CD4-positive, alpha-beta T cell treated with Interferon alpha-2 for 1 hour (primary cell): ENCODE data around the gene CHST11.

Experiments used
- DNase-seq, 2 donors: peaks; one replicate each; pipeline ENCODE4 v3.0.0-alpha.2; 2020 to 2022

Gene CHST11

DNA sequence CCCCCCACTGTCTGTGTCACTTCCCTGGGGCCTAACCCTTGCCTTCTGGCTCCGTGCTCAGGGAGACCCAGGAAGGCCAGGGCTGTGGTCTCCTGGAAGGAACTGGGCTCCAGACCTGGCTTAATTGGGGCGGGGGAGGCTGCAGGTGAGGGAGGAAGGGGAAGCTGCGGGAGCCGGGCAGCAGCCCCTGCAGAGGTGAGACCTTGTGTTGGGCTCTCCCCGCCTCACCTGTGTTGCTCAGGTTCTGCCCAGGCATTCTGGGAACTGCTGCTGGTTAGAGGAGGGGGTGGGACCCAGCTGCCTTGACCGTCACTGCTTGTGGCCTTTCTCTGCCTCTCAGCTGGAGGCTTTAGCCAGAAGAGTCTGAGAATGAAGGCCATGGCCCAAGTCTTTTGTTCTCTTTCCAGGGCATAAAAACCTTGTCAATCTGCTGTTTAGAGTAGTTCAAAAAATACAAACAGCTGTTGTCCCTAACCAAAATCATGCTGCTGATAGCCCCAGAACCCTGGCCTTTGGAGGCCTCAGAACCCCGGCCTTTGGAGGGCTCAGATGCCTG, 247.6 kb downstream of the CHST11 start:
- no peak for DNase-seq

DNA sequence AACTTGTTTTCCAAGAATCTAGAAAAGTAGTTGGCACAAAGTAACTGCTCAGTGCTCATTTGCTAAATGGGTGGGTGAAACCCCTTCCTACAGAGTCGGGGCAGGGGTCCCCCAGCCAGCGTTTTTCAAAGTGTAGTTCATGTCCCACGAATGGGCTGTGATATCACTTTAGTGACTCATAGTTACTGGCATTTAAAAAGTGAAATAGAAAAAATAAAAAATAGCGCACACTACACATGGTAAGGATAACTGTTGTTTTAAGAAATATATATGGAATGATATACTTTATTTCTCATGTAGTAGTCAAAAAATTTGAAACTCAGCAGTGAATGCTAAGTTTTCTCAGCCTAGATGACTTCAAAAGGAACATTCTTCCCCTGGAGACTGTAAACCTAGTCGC, 250.4 kb downstream of the CHST11 start:
- DNase-seq: no peak

DNA sequence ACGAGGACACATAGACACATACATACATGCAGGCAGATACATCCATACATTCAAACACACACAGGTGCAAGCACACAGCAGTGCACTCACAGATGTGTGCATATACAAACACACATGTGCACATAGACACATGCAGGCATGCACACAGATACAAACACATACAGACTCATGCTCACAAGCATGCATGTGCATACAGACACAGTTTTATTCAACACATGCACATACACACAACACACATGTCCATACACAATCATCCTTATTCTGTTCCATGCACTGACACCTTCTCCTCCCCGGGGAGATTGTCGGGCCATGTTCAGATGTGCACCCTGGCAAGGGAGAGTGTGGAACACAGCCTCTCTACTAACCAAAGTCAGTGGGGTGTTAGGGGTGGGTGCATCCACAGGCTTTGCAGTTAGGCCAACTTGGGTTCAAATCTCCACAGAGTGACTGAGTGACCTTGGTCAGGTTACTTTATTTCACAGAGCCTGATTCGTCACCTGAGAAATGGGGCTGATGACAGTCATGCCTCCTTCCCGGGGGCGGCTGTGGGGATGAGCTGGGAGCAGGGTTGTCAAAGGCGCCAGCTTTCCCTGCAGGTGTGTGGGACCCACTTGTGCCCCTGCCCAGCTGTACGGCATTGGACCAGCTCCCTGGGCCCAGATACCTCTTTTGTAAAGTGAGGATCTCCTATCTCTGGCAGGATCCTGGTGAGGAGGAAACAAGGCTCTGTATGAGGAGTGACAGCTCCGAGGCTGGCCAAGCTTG, 251.2 kb downstream of the CHST11 start:
- no peak for DNase-seq

DNA sequence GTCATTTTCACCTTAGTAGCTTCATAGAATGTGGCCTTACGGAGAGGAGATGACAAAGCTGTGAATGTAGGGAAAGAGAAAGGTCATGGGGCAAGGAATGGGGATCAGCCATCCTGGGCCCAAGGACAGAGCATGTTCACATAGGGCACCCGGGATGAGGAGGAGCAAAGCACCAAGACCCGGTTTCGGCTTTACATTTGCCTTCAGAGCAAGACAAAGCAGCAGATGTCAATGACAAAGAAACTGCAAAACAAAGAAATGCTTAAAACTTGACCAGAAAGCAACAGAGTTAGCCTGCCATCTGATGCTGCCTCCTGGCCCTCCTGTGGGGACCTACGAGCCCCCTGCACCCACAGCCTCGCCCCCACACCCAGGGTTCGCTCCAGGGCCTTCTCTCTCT, 252.1 kb downstream of the CHST11 start:
- no peak for DNase-seq

DNA sequence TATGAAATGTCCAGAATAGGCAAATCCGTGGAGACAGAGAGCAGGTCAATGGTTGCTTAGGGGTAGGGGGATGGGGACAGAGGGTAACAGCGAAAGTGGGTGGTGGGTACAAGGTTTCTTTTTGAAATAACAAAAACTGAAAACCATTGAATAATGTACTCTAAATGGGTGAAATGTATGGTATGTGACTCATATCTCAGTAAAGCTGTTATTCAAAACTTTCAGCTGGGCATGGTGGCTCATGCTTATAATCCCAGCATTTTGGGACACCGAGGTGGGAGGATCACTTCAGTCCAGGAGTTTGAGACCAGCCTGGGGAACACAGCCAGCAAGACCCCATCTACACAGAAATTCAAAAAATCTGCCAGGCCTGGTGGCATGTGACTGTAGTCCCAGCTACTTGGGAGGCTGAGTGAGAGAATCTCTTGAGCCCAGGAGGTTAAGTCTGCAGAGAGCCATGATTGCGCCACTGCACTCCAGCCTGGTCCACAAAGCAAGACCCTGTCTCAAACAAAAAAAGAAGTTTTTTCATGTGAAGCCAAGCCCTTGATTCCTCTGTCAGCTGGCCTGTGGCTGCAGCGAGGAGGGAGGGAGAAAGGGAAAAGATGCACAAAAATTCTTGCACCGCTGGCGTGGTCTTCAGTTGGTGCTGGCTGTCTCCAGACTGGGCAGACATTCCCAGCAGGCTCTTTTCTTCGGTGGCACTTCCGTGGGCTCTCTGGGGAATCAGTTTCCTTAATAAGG, 253.1 kb downstream of the CHST11 start:
- no peak for DNase-seq

DNA sequence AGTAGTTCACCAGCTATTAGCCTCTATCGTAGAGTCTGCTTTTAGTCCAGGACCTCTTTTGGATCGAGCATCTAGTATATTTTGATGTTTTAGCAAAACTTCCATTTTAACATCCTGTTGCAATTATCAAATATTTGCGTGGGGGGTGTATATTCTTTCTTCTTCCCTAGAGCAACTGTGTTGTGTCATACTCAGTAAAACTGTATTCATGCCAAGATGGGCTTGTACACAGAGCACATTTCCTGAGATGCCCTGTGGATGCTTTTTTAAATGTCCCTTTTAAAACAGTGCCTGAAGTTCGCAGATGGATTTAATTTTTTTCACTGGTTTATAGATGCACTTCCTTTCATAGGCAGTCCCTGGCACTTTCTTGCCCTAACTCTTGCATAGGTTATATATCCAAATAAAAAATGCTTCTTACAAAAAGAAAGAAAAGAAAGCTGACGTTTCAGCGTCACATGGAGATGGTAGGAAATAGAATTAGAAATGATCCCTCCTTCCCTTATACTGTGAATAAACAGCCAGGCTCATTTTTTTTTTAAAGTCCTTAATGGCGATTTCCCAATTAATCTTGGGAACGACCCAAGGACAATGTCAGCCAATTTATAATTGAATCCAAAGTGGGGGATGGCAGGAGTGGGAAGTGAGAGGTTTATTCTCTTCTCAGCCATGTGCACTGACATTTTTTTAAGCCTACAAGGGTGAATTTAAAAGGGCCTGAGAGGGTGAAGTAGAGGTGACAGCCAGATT, 254.4 kb downstream of the CHST11 start:
- no peak for DNase-seq

DNA sequence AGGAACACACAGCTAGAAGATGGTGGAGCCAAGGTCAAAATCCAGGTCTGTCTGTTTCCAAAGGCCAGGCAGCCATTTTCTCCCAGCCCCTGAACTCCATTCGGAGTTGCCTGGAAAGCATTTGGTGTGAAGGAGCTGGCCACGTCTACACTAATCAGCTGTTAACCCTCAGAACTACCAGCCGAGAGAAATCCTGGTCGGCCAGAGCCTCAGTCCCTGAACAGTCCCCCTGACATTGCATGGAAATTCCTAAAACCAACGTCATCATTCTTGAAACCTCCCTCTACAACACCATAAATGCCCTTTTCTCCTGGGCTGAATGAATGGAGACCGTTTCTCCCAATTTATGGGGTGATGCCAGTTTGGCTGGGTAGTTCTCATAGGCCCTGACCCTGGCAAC, 255.7 kb downstream of the CHST11 start:
- DNase-seq: no peak

DNA sequence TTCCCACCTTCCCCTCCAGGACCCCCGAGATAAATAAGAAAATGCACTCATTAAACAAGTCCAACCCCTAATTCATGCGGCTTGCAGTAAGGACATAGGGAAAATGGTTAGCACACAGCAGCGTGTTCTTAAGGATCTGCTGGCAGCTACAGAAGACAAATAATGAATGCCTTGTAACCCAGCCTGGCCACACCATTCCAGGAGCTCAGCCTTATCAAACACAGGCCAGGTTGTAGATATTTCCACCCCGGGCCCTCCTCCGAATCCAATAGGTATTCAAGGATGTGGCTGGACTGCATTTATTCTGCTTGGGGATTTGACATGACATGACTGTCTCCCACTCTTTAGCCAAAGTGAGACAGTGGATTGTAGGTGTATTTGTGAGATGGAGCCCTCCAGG, 256.2 kb downstream of the CHST11 start:
- DNase-seq: no peak

DNA sequence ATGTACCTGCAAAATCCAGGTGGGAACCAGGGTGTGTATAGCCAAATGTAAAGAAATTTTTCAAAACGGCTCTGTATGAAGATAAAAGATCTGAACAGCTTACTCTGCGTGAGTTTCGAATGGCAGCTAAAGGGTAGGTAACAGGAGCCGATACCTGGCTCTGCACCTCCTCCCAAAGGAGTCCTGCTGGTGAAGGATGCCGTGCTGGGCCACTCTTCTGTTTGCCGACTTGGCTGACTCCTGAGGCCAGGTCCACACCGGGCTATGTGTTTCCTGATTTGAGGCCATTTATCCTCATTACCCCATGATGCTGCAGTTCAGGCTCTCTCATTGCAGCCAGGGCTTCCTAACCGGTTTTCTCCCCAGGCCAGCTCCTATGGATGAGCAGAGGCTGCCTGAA, 256.7 kb downstream of the CHST11 start:
- DNase-seq: no peak

DNA sequence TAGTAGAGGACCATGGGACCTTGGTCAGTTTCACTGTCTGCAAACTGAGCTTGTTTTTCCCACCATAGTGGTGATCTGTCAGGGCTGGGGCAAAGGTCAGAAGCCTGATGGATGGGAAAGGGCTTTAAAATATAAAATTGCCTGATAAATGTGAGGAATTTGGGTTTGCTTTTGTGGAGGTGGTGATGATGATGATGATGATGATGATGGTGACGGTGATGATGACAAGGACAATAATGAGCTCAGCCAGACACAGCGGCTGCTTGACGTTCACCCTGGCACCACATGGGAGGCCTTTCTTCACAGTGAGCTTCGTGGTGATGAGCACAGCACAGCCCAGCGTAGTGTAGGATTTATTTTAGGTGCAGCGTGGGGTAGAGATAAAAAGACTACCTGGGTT, 257.6 kb downstream of the CHST11 start:
- DNase-seq: no peak

DNA sequence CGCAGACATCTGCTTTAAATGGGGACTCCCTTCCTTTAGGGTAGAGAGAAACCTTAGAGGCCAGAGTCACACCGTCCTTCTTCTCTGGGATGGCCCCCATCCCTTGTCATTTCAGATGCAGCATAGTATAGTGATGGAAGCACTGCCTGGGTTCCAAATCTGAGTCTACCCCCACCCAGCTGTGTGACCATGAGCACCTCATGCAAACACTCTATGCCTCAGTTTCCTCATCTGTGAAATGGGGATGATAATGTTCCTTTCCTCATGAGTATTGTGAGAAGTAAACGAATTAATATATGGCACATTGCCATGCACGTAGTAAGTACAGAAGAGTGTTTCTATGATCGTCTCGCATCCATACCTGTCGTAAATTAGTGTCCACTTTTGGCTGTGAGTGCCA, 259.4 kb downstream of the CHST11 start:
- no peak for DNase-seq

DNA sequence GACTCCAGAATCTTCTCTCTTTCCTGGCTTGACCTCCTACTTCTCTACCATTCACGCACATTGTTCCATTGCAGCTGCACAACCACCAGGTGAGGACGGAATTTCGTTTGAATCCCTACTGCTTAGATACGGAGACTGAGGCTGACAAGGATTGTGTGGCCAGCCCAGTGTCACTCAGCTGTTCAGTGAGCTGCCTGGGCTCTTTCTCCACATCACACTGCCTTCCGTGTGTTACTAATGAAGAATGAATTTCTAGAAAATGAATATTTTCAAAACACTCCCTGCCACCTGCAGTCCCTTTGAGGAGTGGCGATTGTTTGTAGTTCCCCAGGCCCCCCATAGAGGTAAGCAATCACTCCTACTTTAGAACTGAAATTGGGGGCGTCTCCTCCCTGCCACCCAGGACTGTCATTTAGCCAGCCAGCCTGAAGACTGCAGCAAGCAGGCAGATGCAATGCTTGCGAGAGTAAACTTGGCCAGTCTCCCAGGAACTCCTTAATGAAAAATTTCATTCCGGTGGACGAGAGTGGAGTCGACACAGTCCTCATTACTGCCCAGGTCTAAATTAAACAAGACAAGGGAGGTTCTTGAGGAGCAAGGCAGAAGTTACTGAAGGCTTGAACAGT, 261.7 kb downstream of the CHST11 start:
- no peak for DNase-seq

DNA sequence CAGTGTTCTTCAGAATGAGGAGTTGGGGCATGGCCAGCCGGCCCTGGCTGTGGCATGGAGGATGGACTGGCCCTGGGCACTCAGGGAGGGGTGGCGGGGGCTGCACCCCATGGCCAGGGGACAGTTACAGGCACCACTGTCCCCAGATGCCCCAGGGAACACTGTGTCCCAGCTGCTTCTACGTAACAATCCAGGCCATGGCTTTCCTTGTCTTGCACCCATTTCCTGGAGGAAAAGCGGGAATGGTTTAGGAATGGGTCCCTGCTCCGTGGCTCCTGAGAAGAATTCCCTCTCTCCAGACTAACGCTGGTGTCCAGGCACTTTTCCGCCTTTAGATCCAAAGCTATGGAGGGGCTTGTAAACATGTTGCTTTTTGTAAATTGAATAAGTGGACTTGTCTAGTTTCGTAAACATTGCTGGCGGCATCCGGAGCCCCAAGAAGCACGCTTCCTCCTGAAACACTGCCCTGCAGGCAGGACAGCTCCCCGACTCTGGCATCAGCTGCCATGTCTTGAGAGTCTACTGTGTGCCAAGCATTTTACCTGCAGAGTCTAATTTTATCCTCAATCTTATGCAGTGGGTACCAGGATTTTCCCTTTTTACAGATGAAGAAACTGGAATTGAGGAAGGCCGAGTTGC, 263.1 kb downstream of the CHST11 start:
- DNase-seq: no peak

DNA sequence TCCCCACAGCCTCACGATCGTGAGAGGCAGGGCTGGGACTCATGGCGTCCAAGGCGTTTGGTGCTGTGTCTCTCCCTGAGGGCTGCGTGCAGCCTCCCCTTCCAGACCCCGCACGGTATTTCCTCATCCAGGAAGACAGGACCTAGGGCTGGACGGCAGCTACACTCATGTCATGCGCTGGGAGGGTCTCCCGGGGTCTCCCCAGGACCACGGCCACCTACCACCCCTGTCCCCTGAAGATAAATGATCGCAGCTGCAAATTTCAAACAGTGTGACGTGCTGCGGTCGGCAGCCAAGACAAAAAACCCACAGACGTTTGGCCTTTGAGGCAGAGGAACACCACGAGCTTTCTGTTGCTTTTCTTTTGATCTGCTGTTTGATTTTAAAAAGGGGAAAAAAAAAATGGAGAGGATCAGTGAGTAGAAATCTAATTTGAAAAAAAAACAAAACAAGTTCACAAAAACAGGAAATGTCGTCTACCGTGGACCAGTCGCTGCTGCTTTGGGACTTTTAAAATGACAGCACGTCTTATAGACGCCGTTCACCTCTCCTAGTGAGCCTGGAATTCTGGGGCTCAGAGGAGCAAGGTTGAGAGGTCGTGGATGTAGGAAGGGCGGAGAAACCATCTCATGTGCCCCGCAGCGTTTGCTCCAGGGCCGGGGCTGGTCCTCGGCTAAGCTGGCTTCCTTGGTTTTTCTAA, 263.7 kb downstream of the CHST11 start:
- DNase-seq: peak; percentile 72 to 80

DNA sequence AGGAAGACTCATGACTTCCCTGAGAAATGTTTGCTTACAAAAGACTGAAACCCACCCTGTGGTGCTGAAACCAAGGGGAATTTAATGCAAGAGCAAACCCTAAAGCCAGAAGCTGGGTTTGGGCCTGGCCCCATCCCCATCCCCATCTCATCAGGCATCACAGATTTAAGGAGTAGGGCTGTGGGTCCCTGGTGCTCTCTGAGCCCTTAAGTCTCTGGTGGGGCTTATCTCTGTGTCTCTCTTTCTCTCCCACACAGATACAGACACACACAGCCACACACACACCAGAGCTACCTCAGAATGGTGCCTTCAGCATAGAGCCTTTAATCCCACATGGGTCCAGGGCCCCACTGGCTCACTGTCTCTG, 264.3 kb downstream of the CHST11 start:
- DNase-seq: no peak

DNA sequence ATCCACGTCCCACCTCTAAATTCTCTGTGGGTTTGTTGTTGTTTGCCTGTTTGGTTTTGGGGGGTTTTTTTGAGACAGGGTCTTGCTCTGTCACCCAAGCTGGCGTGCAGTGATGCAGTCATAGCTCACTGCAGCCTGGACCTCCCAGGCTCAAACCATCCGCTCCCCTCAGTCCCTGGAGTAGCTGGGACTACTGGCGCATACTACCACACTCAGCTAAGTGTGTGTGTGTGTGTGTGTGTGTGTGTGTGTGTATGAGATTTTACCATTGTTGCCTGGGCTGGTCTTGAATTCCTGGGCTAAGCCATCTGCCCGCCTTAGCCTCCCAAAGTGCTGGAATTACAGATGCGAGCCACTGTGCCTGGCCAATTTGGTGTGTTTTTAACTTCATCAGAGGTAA, 265.2 kb downstream of the CHST11 start:
- DNase-seq: no peak

DNA sequence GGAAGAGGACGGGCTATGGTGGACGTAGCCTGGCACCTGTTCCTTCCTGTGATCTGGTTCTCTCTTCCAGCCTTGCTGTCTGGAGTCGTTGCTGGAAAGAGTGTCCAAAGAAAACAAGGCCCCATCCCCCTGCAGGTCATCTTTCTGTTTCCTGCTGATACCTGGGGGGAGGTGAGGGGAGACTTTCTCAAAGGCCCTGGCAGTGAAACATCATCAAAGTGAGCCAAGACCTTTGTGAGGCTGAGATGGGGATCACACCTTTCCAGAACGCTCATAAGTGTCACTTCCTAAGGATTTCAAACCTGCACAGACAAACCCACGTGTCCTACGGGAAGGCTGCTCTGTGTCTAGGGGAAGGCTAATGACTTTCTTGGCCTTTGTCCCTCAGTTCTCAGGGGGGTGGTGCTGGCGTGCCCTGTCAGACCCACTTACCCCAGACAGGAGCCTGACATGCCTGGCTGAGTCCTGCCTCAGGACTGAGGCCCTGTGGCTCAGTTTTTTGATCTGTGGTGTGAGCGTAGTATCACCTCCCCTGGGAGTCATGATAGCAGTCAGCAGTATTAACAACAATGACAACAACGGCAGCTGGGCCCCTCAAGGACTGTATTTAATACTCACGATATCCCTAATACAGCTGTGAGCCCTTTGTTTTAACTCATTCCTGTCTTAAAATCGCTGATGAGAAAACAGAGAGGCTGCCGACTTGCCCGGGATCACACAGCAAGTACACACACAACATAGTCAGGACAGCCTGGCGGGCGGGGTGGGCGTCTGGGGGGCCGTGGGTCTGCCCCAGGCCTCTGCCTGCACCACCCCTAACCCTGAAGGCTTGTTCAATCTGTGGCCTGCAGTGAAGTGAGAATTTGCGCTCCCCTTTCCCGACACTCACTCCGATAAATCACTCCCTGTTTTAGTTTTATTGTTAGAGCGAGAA, 266.1 kb downstream of the CHST11 start:
- no peak for DNase-seq

DNA sequence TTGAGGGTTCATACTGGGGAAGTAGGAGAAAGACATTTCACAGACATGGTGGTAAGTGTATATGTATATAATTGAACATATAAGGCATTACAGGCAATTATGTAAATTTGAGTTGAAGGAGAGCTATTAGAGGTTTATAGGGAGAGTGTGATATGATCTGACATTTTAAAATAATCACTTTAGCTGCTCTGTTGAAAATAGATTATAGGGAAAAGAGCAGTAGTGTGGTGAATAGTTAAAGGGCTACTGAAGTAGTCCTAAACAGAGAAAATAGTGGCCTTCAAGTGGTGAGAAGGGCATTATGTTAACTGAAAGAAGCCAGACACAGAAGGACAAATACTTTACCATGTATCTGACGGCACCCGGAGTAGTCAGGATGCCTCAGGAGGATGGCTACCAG, 267.1 kb downstream of the CHST11 start:
- no peak for DNase-seq

DNA sequence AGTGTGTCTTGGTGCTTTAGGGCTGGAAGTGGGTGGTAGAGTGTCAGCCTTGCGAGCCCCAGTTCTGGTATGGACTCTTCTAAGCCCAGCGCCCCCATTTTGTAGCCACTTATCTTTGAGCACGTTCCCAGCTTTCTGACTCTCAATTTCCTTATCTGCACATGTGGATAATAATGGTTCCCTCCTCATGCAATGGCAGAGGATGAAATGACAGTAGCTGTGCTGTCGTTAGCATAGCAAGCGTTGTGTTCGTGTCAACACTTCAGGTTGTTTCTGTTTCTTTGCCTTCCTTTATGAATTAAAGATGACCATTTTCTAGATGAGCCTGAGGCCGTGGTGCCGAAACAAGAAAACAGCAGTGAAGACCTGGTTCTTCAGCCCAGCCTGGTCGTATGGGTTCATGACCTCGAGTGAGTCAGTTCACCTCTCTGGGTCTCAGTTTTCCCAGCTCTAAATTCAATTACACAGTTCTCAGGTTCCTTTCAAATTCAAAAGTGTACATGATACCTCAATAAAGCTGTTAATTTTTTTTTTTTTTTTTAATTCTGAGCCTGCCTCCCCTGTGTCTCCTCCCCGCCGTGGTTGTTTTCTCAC, 268.3 kb downstream of the CHST11 start:
- DNase-seq: no peak

DNA sequence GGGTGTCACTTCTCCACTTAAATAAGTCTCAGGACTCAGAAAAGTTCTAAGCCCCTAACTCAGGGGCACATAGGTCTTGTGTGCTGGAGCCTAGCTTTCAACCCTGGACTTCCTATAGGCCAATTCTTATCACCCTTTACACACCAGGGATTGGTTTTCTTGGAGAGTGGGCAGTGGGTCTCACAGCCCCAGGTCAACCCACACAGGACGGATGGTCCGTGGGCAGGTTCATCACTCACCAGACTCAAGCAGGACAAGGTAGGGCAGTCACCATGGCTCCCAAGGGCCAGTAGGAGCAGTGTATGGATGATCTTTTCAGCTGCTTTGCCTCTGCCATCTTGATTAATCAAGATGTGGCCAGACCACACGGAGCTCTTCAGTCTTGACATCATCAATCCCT, 268.9 kb downstream of the CHST11 start:
- DNase-seq: no peak
